ENCODE results near the gene PTCHD1.

DNA sequence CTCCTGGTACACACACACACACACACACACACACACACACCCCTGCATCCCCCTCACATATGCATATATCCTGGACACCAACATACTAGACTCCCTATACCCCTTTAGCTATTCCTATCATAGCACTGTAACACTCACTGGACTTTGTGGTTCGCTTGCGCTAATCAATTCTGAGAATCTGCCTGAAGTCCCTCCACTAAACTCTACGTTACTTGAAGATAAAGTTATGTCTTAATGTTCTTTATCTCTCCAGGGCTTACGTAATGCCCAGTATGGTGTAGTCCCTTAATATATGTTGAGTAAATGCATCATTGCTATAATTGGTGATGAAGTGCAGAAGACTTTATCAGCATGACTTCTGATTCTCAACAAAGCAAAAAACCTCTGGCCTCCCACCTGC, 32.3 kb downstream of the PTCHD1 start:
- TF ChIP-seq, protein P1, sequence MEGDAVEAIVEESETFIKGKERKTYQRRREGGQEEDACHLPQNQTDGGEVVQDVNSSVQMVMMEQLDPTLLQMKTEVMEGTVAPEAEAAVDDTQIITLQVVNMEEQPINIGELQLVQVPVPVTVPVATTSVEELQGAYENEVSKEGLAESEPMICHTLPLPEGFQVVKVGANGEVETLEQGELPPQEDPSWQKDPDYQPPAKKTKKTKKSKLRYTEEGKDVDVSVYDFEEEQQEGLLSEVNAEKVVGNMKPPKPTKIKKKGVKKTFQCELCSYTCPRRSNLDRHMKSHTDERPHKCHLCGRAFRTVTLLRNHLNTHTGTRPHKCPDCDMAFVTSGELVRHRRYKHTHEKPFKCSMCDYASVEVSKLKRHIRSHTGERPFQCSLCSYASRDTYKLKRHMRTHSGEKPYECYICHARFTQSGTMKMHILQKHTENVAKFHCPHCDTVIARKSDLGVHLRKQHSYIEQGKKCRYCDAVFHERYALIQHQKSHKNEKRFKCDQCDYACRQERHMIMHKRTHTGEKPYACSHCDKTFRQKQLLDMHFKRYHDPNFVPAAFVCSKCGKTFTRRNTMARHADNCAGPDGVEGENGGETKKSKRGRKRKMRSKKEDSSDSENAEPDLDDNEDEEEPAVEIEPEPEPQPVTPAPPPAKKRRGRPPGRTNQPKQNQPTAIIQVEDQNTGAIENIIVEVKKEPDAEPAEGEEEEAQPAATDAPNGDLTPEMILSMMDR (IDR thresholded peaks at IDR 0.05), result no peak
- TF ChIP-seq CBFB (CRISPR knock-in tag; IDR thresholded peaks at IDR 0.05; ENCODE audit: low read depth) (no peak), ZNF232 (CRISPR knock-in tag; IDR thresholded peaks at IDR 0.05) (no peak), CREM (CRISPR knock-in tag; IDR thresholded peaks at IDR 0.05) (no peak), FOXJ3 (CRISPR knock-in tag; IDR thresholded peaks at IDR 0.05; ENCODE audit: borderline replicate concordance) (no peak), ZNF263 (CRISPR knock-in tag; IDR thresholded peaks at IDR 0.05; ENCODE audit: low read depth) (no peak)
- TF ChIP-seq, protein P2, sequence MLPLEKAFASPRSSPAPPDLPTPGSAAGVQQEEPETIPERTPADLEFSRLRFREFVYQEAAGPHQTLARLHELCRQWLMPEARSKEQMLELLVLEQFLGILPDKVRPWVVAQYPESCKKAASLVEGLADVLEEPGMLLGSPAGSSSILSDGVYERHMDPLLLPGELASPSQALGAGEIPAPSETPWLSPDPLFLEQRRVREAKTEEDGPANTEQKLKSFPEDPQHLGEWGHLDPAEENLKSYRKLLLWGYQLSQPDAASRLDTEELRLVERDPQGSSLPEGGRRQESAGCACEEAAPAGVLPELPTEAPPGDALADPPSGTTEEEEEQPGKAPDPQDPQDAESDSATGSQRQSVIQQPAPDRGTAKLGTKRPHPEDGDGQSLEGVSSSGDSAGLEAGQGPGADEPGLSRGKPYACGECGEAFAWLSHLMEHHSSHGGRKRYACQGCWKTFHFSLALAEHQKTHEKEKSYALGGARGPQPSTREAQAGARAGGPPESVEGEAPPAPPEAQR (CRISPR knock-in tag; IDR thresholded peaks at IDR 0.05), result no peak
- TF ChIP-seq, protein P3, sequence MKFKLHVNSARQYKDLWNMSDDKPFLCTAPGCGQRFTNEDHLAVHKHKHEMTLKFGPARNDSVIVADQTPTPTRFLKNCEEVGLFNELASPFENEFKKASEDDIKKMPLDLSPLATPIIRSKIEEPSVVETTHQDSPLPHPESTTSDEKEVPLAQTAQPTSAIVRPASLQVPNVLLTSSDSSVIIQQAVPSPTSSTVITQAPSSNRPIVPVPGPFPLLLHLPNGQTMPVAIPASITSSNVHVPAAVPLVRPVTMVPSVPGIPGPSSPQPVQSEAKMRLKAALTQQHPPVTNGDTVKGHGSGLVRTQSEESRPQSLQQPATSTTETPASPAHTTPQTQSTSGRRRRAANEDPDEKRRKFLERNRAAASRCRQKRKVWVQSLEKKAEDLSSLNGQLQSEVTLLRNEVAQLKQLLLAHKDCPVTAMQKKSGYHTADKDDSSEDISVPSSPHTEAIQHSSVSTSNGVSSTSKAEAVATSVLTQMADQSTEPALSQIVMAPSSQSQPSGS (CRISPR knock-in tag; IDR thresholded peaks at IDR 0.05; ENCODE audit: borderline replicate concordance, low read depth), result no peak
- TF ChIP-seq, protein P4, sequence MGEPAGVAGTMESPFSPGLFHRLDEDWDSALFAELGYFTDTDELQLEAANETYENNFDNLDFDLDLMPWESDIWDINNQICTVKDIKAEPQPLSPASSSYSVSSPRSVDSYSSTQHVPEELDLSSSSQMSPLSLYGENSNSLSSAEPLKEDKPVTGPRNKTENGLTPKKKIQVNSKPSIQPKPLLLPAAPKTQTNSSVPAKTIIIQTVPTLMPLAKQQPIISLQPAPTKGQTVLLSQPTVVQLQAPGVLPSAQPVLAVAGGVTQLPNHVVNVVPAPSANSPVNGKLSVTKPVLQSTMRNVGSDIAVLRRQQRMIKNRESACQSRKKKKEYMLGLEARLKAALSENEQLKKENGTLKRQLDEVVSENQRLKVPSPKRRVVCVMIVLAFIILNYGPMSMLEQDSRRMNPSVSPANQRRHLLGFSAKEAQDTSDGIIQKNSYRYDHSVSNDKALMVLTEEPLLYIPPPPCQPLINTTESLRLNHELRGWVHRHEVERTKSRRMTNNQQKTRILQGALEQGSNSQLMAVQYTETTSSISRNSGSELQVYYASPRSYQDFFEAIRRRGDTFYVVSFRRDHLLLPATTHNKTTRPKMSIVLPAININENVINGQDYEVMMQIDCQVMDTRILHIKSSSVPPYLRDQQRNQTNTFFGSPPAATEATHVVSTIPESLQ (CRISPR knock-in tag; IDR thresholded peaks at IDR 0.05), result no peak
- TF ChIP-seq, protein P5, sequence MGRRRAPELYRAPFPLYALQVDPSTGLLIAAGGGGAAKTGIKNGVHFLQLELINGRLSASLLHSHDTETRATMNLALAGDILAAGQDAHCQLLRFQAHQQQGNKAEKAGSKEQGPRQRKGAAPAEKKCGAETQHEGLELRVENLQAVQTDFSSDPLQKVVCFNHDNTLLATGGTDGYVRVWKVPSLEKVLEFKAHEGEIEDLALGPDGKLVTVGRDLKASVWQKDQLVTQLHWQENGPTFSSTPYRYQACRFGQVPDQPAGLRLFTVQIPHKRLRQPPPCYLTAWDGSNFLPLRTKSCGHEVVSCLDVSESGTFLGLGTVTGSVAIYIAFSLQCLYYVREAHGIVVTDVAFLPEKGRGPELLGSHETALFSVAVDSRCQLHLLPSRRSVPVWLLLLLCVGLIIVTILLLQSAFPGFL (CRISPR knock-in tag; IDR thresholded peaks at IDR 0.05; ENCODE audit: borderline replicate concordance), result no peak
